Stimulated activated naive CD8-positive, alpha-beta T cell treated with anti-CD3 and anti-CD28 coated beads, Interleukin-15, amount 100 ng/mL, for 72 hours (primary cell): ENCODE measurements around the gene NLGN2.

Source experiments
- ATAC-seq: fragments of 150-1000 bp; cut with Tn5 transposase; 2 replicates; pipeline ENCODE4 v1.10.0; 2021; ENCODE audit warnings: mild to moderate bottlenecking, moderate library complexity
- DNase-seq, 2 donors: peaks; one replicate each; pipeline ENCODE4 v3.0.0; 2021 to 2022
- H3K27ac Mint-ChIP-seq, 2 donors: one replicate each; pipeline ENCODE4 v1.8.0; 2022; ENCODE audit warnings: mild to moderate bottlenecking in 2 of 2, mixed read lengths in 2 of 2, moderate library complexity in 2 of 2
- H3K27me3 Mint-ChIP-seq: one replicate; pipeline ENCODE4 v1.8.0; 2022; ENCODE audit warnings: mixed read lengths
- H3K4me1 Mint-ChIP-seq: one replicate; pipeline ENCODE4 v1.8.0; 2022; ENCODE audit warnings: mild to moderate bottlenecking, mixed read lengths
- H3K4me3 Mint-ChIP-seq, 2 donors: one replicate each; pipeline ENCODE4 v1.8.0; 2022; ENCODE audit warnings: mild to moderate bottlenecking in 2 of 2, mixed read lengths in 2 of 2, moderate library complexity in 1 of 2
- H3K9me3 Mint-ChIP-seq, 2 donors: one replicate each; pipeline ENCODE4 v1.8.0; 2022; ENCODE audit warnings: mixed read lengths in 2 of 2

Gene NLGN2

GRCh38 chr17:7435676-7436555, 28.3 kb downstream of the NLGN2 start:
- peaks cover 23% of the 10 kb centered on the region for H3K27me3 Mint-ChIP-seq
- H3K9me3 Mint-ChIP-seq, result no peaks in the 10 kb centered on the region
- H3K4me1 Mint-ChIP-seq, result peaks cover 52% of the 10 kb centered on the region
- H3K27ac Mint-ChIP-seq, result peak overlapping the region; percentile 87 to 88
- peak overlapping the region; percentile 91 to 99 for H3K4me3 Mint-ChIP-seq
- peak; percentile 48 for ATAC-seq
- DNase-seq, result peak; percentile 75 to 78

- Mint-ChIP-seq H3K9me3 (no peaks in the 10 kb centered on the region), H3K4me3 (peak overlapping the region; percentile 91 to 99), H3K27me3 (peaks cover 29% of the 10 kb centered on the region), H3K27ac (peak overlapping the region; percentile 61 to 87), H3K4me1 (peaks cover 57% of the 10 kb centered on the region)
- DNase-seq, result peak; percentile 86 to 88
- ATAC-seq, result peak; percentile 83
Measured at GRCh38 chr17:7436556-7437368, 29.1 kb downstream of the NLGN2 start.

- DNase-seq (no peak), ATAC-seq (no peak)
- Mint-ChIP-seq H3K27ac (no peak overlapping the region), H3K9me3 (no peaks in the 10 kb centered on the region), H3K4me3 (peak overlapping the region; percentile 91 to 99), H3K27me3 (peaks cover 36% of the 10 kb centered on the region), H3K4me1 (peaks cover 57% of the 10 kb centered on the region)
Measured at GRCh38 chr17:7437369-7437863, 29.8 kb downstream of the NLGN2 start.

- peak overlapping the region; percentile 87 to 99 for H3K4me3 Mint-ChIP-seq
- H3K27me3 Mint-ChIP-seq, result peaks cover 43% of the 10 kb centered on the region
- DNase-seq (peak; percentile 55 to 59), ATAC-seq (no peak)
- H3K27ac Mint-ChIP-seq, result no peak overlapping the region
- peaks cover 57% of the 10 kb centered on the region for H3K4me1 Mint-ChIP-seq
- H3K9me3 Mint-ChIP-seq, result no peaks in the 10 kb centered on the region
Measured at GRCh38 chr17:7437950-7438614, 30.4 kb downstream of the NLGN2 start.

GRCh38 chr17:7438656-7439460, 31.2 kb downstream of the NLGN2 start:
- H3K4me3 Mint-ChIP-seq, result peak overlapping the region; percentile 87 to 99
- DNase-seq (no peak), ATAC-seq (no peak)
- peaks cover 50% of the 10 kb centered on the region for H3K27me3 Mint-ChIP-seq
- no peak overlapping the region for H3K27ac Mint-ChIP-seq
- peaks cover 57% of the 10 kb centered on the region for H3K4me1 Mint-ChIP-seq
- H3K9me3 Mint-ChIP-seq, result no peaks in the 10 kb centered on the region

DNA sequence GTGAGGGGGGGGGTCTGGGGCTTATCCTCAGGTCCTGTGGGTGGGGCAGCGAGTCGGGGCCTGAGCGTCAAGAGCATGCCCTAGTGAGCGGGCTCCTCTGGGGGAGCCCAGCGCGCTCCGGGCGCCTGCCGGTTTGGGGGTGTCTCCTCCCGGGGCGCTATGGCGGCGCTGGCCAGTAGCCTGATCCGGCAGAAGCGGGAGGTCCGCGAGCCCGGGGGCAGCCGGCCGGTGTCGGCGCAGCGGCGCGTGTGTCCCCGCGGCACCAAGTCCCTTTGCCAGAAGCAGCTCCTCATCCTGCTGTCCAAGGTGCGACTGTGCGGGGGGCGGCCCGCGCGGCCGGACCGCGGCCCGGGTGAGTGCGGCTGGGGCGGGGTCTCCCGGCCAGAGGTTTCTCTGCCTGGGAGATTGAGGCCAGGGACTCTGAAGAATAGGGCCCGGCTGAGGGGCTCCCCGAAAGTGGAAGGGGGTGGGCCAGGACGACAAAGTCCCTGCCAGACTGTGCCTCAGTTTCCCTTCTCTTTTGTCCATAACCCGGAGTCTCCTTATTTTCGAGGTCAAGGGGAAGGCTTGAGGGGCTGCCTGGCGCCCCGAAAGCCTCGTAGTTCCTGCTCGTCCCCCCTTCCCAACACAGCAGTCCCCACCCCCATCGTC, 31.9 kb downstream of the NLGN2 start, which contains the start of gene FGF11:
Gene FGF11 (plus strand): TSS at position 51 of the 651 bp plus-strand sequence. CDS start 109 bp downstream, at position 160.
- ATAC-seq (no peak), DNase-seq (peak in 1 of 2 donors; percentile 29)
- Mint-ChIP-seq H3K4me3 (peak within 1 kb of the TSS; percentile 94 to 99), H3K4me1 (peaks cover 59% of the 10 kb centered on the region), H3K27me3 (peaks cover 56% of the 10 kb centered on the region), H3K9me3 (no peaks in the 10 kb centered on the region), H3K27ac (peak within 1 kb of the TSS; percentile 24 to 92)

- Mint-ChIP-seq H3K9me3 (no peaks in the 10 kb centered on the region), H3K27me3 (peaks cover 62% of the 10 kb centered on the region), H3K4me1 (peaks cover 60% of the 10 kb centered on the region), H3K4me3 (peak overlapping the region; percentile 94 to 99), H3K27ac (peak overlapping the region; percentile 24 to 92)
- DNase-seq (peak; percentile 47 to 50), ATAC-seq (no peak)
Measured at GRCh38 chr17:7440113-7440833, 32.6 kb downstream of the NLGN2 start.

GRCh38 chr17:7440834-7441195, 33.2 kb downstream of the NLGN2 start:
- DNase-seq (peak in 1 of 2 donors; percentile 39), ATAC-seq (no peak)
- Mint-ChIP-seq H3K27ac (peak overlapping the region in 1 of 2 donors; percentile 92), H3K9me3 (no peaks in the 10 kb centered on the region), H3K27me3 (peaks cover 68% of the 10 kb centered on the region), H3K4me1 (peaks cover 65% of the 10 kb centered on the region), H3K4me3 (peak overlapping the region; percentile 94 to 99)

DNA sequence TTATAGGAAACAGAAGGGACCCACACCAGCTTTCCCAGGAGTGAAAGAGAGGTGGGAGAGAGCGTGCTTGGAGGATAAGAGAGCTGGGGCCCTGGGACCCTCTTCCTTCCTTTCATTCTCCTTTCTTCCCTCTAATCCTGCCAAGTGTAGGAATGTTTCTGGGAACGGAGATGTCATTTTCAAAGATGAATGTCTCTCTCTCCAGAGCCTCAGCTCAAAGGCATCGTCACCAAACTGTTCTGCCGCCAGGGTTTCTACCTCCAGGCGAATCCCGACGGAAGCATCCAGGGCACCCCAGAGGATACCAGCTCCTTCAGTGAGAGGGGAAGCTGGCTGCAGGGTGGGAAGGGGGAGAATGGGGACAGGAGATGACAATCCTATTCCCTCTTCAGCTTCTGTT, 33.6 kb downstream of the NLGN2 start:
- H3K27me3 Mint-ChIP-seq, result peaks cover 72% of the 10 kb centered on the region
- ATAC-seq (no peak), DNase-seq (no peak)
- H3K4me3 Mint-ChIP-seq, result no peak overlapping the region
- H3K4me1 Mint-ChIP-seq, result peaks cover 65% of the 10 kb centered on the region
- no peak overlapping the region for H3K27ac Mint-ChIP-seq
- no peaks in the 10 kb centered on the region for H3K9me3 Mint-ChIP-seq

DNA sequence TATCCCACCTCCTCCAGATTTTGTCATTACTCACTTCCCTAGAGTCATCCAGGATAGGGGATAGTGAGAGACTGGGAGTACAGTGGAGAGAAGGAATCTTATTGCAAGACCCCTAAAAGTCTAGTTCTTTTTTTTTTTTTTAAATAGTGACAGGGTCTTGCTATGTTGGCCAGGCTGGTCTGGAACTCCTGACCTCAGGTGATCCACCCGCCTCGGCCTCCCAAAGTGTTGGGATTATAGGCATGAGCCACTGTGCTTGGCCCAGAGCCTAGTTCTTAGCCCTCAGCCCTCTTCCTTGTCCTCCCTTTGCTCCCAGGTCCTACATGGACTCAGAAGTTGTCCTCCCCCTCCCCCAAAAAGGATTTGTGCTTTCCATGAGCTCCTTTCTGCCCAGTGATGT, 34.5 kb downstream of the NLGN2 start:
- no peak overlapping the region for H3K4me3 Mint-ChIP-seq
- H3K27me3 Mint-ChIP-seq, result peaks cover 81% of the 10 kb centered on the region
- no peaks in the 10 kb centered on the region for H3K9me3 Mint-ChIP-seq
- peaks cover 65% of the 10 kb centered on the region for H3K4me1 Mint-ChIP-seq
- peak overlapping the region in 1 of 2 donors; percentile 55 for H3K27ac Mint-ChIP-seq
- ATAC-seq (no peak), DNase-seq (no peak)

- H3K27ac Mint-ChIP-seq, result no peak overlapping the region
- peaks cover 80% of the 10 kb centered on the region for H3K27me3 Mint-ChIP-seq
- H3K4me3 Mint-ChIP-seq, result no peak overlapping the region
- DNase-seq (no peak), ATAC-seq (no peak)
- H3K9me3 Mint-ChIP-seq, result no peaks in the 10 kb centered on the region
- peaks cover 54% of the 10 kb centered on the region for H3K4me1 Mint-ChIP-seq
Measured at GRCh38 chr17:7443499-7444485, 36.1 kb downstream of the NLGN2 start.

GRCh38 chr17:7444682-7445618, 37.3 kb downstream of the NLGN2 start, which contains the start of gene CHRNB1:
Gene CHRNB1, plus strand, starts transcription at chr17:7445061. Its CDS starts 67 bp downstream, at chr17:7445128.
- H3K27ac Mint-ChIP-seq, result peak within 1 kb of the TSS; percentile 10 to 74
- ATAC-seq (peak; percentile 36), DNase-seq (peak in 1 of 2 donors; percentile 28)
- H3K4me1 Mint-ChIP-seq, result peaks cover 46% of the 10 kb centered on the region
- peak within 1 kb of the TSS; percentile 83 to 91 for H3K4me3 Mint-ChIP-seq
- peaks cover 72% of the 10 kb centered on the region for H3K27me3 Mint-ChIP-seq
- H3K9me3 Mint-ChIP-seq, result no peaks in the 10 kb centered on the region
